ENCODE measurements around the gene MYOZ2. TPM values are rescaled to one million over a fixed set of nuclear protein-coding genes. Genes with fewer than 3 reads are reported as not detected.

Gene MYOZ2
- total and polyA plus RNA-seq, 2 experiments from 2014 or later: 18.0 to 54.0 TPM

DNA sequence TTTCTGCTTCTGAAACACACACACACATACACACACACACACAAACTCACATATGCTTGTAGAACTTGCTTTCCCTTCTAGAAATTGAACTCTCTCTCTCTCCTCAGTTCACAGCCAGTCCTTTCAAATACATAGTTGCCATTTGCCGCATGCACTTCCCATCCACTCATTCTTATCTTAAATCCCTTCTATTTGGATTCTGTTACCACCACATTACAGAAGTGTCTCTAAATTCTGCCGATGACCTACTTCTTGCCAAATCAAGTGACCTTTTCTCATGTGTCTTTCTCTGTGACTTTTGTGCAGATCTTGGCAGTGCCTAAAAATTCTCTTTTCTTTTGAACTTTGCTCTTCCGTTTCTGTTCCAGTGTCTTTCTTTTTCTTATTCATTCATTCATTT is 7.5 kb upstream of the MYOZ2 start:
- no peak for DNase-seq (ENCODE audit: low read depth in 1 of 2, low spot score in 1 of 2)
- H3K4me1 ChIP-seq (ENCODE audit: low read depth): peaks cover 8% of the 10 kb centered on the region
- H3K27me3 ChIP-seq: no peaks in the 10 kb centered on the region
- no peak overlapping the region for H3K27ac ChIP-seq
- H3K4me3 ChIP-seq: no peak overlapping the region
- H3K9me3 ChIP-seq (ENCODE audit: low read depth): no peaks in the 10 kb centered on the region
- H3K36me3 ChIP-seq: no peaks in the 10 kb centered on the region
- TF ChIP-seq, protein P1, sequence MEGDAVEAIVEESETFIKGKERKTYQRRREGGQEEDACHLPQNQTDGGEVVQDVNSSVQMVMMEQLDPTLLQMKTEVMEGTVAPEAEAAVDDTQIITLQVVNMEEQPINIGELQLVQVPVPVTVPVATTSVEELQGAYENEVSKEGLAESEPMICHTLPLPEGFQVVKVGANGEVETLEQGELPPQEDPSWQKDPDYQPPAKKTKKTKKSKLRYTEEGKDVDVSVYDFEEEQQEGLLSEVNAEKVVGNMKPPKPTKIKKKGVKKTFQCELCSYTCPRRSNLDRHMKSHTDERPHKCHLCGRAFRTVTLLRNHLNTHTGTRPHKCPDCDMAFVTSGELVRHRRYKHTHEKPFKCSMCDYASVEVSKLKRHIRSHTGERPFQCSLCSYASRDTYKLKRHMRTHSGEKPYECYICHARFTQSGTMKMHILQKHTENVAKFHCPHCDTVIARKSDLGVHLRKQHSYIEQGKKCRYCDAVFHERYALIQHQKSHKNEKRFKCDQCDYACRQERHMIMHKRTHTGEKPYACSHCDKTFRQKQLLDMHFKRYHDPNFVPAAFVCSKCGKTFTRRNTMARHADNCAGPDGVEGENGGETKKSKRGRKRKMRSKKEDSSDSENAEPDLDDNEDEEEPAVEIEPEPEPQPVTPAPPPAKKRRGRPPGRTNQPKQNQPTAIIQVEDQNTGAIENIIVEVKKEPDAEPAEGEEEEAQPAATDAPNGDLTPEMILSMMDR (IDR thresholded peaks at IDR 0.05; ENCODE audit: low read depth, low read length): no peak

DNA sequence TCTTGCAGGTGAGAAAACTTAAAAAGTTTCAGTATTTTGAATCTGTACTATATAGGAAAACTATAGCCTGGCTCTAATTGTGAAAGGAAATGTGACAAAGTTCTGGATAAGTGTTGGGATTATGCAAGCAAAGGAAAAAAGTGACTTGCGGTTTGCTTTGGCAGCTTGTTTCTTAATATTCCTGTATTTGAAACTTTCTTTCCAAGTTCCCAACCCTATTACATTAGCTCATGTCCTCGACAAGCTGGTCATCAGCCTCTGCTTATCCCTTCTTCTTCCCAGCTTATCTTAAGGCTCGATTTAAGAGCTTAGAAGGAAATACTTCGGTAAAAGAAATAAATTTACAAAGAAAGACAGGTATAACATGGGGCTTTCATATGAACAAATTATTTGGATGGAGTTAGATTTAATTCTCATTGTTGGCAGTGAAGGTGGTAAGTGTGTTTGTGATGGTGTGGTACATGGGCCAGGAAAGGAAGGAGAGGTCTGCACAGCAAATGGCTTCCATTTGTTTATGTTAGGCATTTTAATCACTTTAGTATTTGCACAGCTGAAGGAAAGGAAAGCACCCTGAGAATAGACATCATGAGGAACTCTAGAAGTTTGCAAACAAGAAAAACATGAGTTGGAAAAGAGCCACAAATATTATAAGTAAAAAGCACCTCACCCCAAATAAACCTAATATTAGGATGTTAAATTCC is 5.1 kb upstream of the MYOZ2 start:
- H3K4me1 ChIP-seq (ENCODE audit: low read depth): peaks cover 11% of the 10 kb centered on the region
- no peaks in the 10 kb centered on the region for H3K36me3 ChIP-seq
- no peak overlapping the region for H3K27ac ChIP-seq
- peak in 1 of 2 donors; percentile 85 for DNase-seq (ENCODE audit: low read depth in 1 of 2, low spot score in 1 of 2)
- no peak overlapping the region for H3K4me3 ChIP-seq
- TF ChIP-seq, protein P1 (IDR thresholded peaks at IDR 0.05; ENCODE audit: low read depth, low read length): no peak
- no peaks in the 10 kb centered on the region for H3K27me3 ChIP-seq
- H3K9me3 ChIP-seq (ENCODE audit: low read depth): no peaks in the 10 kb centered on the region

DNA sequence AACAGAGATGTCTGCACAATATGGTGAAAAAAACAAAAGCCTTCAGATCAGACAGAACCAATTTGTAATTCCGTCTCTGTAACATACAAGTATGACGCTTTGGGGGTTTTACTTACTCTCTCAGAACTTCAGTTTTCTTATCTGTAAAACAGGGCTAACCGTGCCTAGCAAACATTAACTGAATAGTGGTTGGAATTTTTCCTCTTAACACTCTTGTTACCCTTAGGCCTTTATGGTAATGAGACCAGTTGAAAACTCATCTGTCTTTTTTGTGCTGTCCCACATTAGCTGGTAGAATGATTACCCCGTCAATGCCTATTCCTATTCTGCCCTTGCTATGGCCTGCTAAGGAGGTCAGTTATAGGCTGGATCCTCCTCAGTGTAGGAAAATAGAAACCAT is 4.5 kb upstream of the MYOZ2 start:
- no peaks in the 10 kb centered on the region for H3K27me3 ChIP-seq
- H3K27ac ChIP-seq: no peak overlapping the region
- H3K4me3 ChIP-seq: no peak overlapping the region
- TF ChIP-seq, protein P1 (IDR thresholded peaks at IDR 0.05; ENCODE audit: low read depth, low read length): no peak
- H3K4me1 ChIP-seq (ENCODE audit: low read depth): peaks cover 12% of the 10 kb centered on the region
- DNase-seq (ENCODE audit: low read depth in 1 of 2, low spot score in 1 of 2): no peak
- H3K36me3 ChIP-seq: no peaks in the 10 kb centered on the region
- no peaks in the 10 kb centered on the region for H3K9me3 ChIP-seq (ENCODE audit: low read depth)

DNA sequence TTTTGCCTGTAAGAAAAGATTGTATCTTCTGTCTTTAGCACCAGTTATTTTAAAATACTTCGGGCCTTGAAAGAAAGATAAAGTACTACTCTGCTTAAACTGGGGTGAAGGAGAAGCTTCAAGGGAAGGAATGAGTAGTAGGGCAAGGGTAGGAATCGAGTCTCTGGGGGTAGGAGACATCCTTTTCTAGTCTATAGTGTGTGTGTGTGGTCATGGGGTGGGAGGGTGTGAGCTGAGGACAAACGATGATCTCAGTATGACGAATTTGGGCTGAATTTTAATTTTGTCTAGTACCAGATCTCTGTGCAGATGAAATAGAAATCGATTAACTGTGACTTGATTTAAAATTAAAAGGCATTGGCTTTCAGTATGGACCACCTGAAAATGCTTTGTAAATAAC is 3.3 kb upstream of the MYOZ2 start:
- no peaks in the 10 kb centered on the region for H3K36me3 ChIP-seq
- H3K27ac ChIP-seq: no peak overlapping the region
- peak in 1 of 2 donors; percentile 38 for DNase-seq (ENCODE audit: low read depth in 1 of 2, low spot score in 1 of 2)
- H3K9me3 ChIP-seq (ENCODE audit: low read depth): no peaks in the 10 kb centered on the region
- no peak overlapping the region for H3K4me3 ChIP-seq
- peaks cover 24% of the 10 kb centered on the region for H3K4me1 ChIP-seq (ENCODE audit: low read depth)
- no peaks in the 10 kb centered on the region for H3K27me3 ChIP-seq
- TF ChIP-seq, protein P1 (IDR thresholded peaks at IDR 0.05; ENCODE audit: low read depth, low read length): no peak

DNA sequence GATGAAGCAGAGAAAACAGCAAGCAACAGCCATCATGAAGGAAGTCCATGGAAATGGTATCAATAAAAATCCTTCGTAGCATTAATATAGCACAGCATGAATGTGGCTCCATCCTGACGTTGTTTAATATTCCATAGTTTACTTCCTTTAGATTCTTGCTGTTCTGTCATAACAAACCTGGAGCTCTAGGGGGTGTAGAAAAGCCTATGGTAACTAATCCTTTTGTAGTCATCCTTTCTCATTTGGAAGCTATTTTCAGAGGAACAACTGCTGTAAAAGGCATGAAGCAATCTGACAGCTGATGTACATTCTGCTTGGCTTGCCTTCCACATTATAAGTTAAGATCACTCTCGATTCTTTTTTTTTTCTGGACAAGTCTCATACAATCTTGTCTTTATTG is 914 bp downstream of the MYOZ2 start:
- TF ChIP-seq, protein P1 (IDR thresholded peaks at IDR 0.05; ENCODE audit: low read depth, low read length): peak; percentile 30
- peak; percentile 30 to 58 for DNase-seq (ENCODE audit: low read depth in 1 of 2, low spot score in 1 of 2)

More for the DNA sequence above, 914 bp downstream of the MYOZ2 start:
- Histone ChIP-seq H3K27ac (peak overlapping the region; percentile 95), H3K27me3 (no peaks in the 10 kb centered on the region), H3K36me3 (no peaks in the 10 kb centered on the region), H3K4me1 (ENCODE audit: low read depth) (peaks cover 37% of the 10 kb centered on the region), H3K4me3 (peak overlapping the region; percentile 22), H3K9me3 (ENCODE audit: low read depth) (no peaks in the 10 kb centered on the region)

All from cardiac muscle cell (in vitro differentiated cells and primary cell).